DMS 273 (cell line): ENCODE data around the gene MRPS15.
"Not testable (repeated sequence)": the region's sequence is repeated elsewhere in the genome, so short reads cannot be mapped to it uniquely, and the experiment has no call there.

Experiments
- DNase-seq: peaks from one replicate; lab custom pipeline; 2025; ENCODE audit not compliant: unreplicated experiment; lab: John Stamatoyannopoulos, UW

Gene MRPS15

GRCh38 chr1:36463803-36464604 is at the start of gene MRPS15:
Gene MRPS15, minus strand, starts transcription at chr1:36464384. Its CDS starts 109 bp downstream, at chr1:36464275.
- peak; percentile 98 for DNase-seq

GRCh38 chr1:36512842-36513241 is 48.7 kb upstream of the MRPS15 start:
- DNase-seq, result no peak

- DNase-seq, result peak; percentile 18
Measured at GRCh38 chr1:36511804-36512798, 47.9 kb upstream of the MRPS15 start.

GRCh38 chr1:36511220-36511619 is 47.0 kb upstream of the MRPS15 start:
- DNase-seq, result not testable (repeated sequence)

- no peak for DNase-seq
Measured at GRCh38 chr1:36510418-36510817, 46.2 kb upstream of the MRPS15 start.

- no peak for DNase-seq
Measured at GRCh38 chr1:36508257-36508656, 44.1 kb upstream of the MRPS15 start.

- no peak for DNase-seq
Measured at GRCh38 chr1:36506276-36506920, 42.2 kb upstream of the MRPS15 start.

- DNase-seq, result no peak
Measured at GRCh38 chr1:36503733-36504132, 39.5 kb upstream of the MRPS15 start.

GRCh38 chr1:36503159-36503558 is 39.0 kb upstream of the MRPS15 start:
- no peak for DNase-seq

- DNase-seq, result no peak
Measured at GRCh38 chr1:36502616-36503015, 38.4 kb upstream of the MRPS15 start.

GRCh38 chr1:36501911-36502310 is 37.7 kb upstream of the MRPS15 start:
- not testable (repeated sequence) for DNase-seq

GRCh38 chr1:36497207-36497606 is 33.0 kb upstream of the MRPS15 start:
- DNase-seq, result no peak

GRCh38 chr1:36494971-36495370 is 30.8 kb upstream of the MRPS15 start:
- DNase-seq, result no peak

- DNase-seq, result no peak
Measured at GRCh38 chr1:36493524-36493923, 29.3 kb upstream of the MRPS15 start.

GRCh38 chr1:36492491-36492890 is 28.3 kb upstream of the MRPS15 start:
- DNase-seq, result no peak

GRCh38 chr1:36489258-36490051 is 25.3 kb upstream of the MRPS15 start:
- not testable (repeated sequence) for DNase-seq

- no peak for DNase-seq
Measured at GRCh38 chr1:36487906-36488305, 23.7 kb upstream of the MRPS15 start.

GRCh38 chr1:36487336-36487725 is 23.1 kb upstream of the MRPS15 start:
- not testable (repeated sequence) for DNase-seq

GRCh38 chr1:36486439-36487335 is 22.5 kb upstream of the MRPS15 start:
- no peak for DNase-seq

GRCh38 chr1:36486093-36486438 is 21.9 kb upstream of the MRPS15 start:
- no peak for DNase-seq
